Measurements from ENCODE around the gene SLC25A46.
"Not testable (repeated sequence)": the region's sequence is repeated elsewhere in the genome, so short reads cannot be mapped to it uniquely, and the experiment has no call there.

The SLC25A46 gene

GRCh38 chr5:110738812-110739651 is at the start of gene SLC25A46:
Gene SLC25A46 (plus strand): TSS chr5:110739007. CDS start chr5:110739120, 113 bp downstream.
- DNase-seq (ENCODE audit: low spot score) = peak; percentile 91

GRCh38 chr5:110690587-110690986 is 48.2 kb upstream of the SLC25A46 start:
- DNase-seq (ENCODE audit: low spot score) = not testable (repeated sequence)

- peak; percentile 47 for DNase-seq (ENCODE audit: low spot score)
Measured at GRCh38 chr5:110692669-110693068, 46.1 kb upstream of the SLC25A46 start.

GRCh38 chr5:110702300-110702699 is 36.5 kb upstream of the SLC25A46 start:
- no peak for DNase-seq (ENCODE audit: low spot score)

GRCh38 chr5:110702704-110703103 is 36.1 kb upstream of the SLC25A46 start:
- no peak for DNase-seq (ENCODE audit: low spot score)

- no peak for DNase-seq (ENCODE audit: low spot score)
Measured at GRCh38 chr5:110703481-110703880, 35.3 kb upstream of the SLC25A46 start.

- DNase-seq (ENCODE audit: low spot score) = no peak
Measured at GRCh38 chr5:110705349-110705748, 33.5 kb upstream of the SLC25A46 start.

- DNase-seq (ENCODE audit: low spot score) = no peak
Measured at GRCh38 chr5:110707260-110707844, 31.5 kb upstream of the SLC25A46 start.

GRCh38 chr5:110716247-110717245 is 22.3 kb upstream of the SLC25A46 start:
- DNase-seq (ENCODE audit: low spot score) = no peak

GRCh38 chr5:110718311-110718710 is 20.5 kb upstream of the SLC25A46 start:
- DNase-seq (ENCODE audit: low spot score) = no peak

- peak; percentile 81 for DNase-seq (ENCODE audit: low spot score)
Measured at GRCh38 chr5:110726249-110727024, 12.4 kb upstream of the SLC25A46 start, which contains the start of gene TMEM232. Gene TMEM232 (minus strand): TSS chr5:110726671. CDS start chr5:110667352, 59,319 bp downstream.

- no peak for DNase-seq (ENCODE audit: low spot score)
Measured at GRCh38 chr5:110727025-110727314, 11.8 kb upstream of the SLC25A46 start.

GRCh38 chr5:110731499-110731898 is 7.3 kb upstream of the SLC25A46 start:
- DNase-seq (ENCODE audit: low spot score) = not testable (repeated sequence)

- DNase-seq (ENCODE audit: low spot score) = no peak
Measured at GRCh38 chr5:110734101-110734500, 4.7 kb upstream of the SLC25A46 start.

GRCh38 chr5:110735556-110735955 is 3.3 kb upstream of the SLC25A46 start:
- no peak for DNase-seq (ENCODE audit: low spot score)

- DNase-seq (ENCODE audit: low spot score) = no peak
Measured at GRCh38 chr5:110736753-110737152, 2.1 kb upstream of the SLC25A46 start.

GRCh38 chr5:110738503-110738811 is 350 bp upstream of the SLC25A46 start:
- no peak for DNase-seq (ENCODE audit: low spot score)

GRCh38 chr5:110751902-110752762 is 13.3 kb downstream of the SLC25A46 start:
- no peak for DNase-seq (ENCODE audit: low spot score)

GRCh38 chr5:110752953-110753352 is 14.1 kb downstream of the SLC25A46 start:
- no peak for DNase-seq (ENCODE audit: low spot score)

- no peak for DNase-seq (ENCODE audit: low spot score)
Measured at GRCh38 chr5:110753600-110753999, 14.8 kb downstream of the SLC25A46 start.

GRCh38 chr5:110754181-110754580 is 15.4 kb downstream of the SLC25A46 start:
- no peak for DNase-seq (ENCODE audit: low spot score)
